GM13976 (cell line): ENCODE measurements around the gene MICU1.

ENCODE experiments used
- DNase-seq: peaks from one replicate; pipeline ENCODE4 v3.0.0; 2012; ENCODE audit warnings: low spot score
- in situ Hi-C: fragments of 300-500 bp; cut with MboI; formaldehyde crosslinking; loops from one replicate; pipeline ENCODE4 v1.12.0; 2022; ENCODE audit warnings: low sequenced_read_pairs, mixed read lengths, inconsistent platforms; ENCODE audit not compliant: unreplicated experiment
- TF ChIP-seq, protein P1 (sequence below): IDR thresholded peaks from 2 replicates; pipeline ENCODE4 v1.5.1; 2012; ENCODE audit warnings: borderline replicate concordance, mild to moderate bottlenecking; ENCODE audit not compliant: insufficient read depth; ENCODE audit errors: extremely low read depth, missing control alignments, control extremely low read depth

The MICU1 gene

GRCh38 chr10:72367301-72367960 lies 258.4 kb downstream of the MICU1 start:
- no peak for DNase-seq
- in situ Hi-C loops: loop anchor here (10.0 to 25.0 kb wide), 3 partner anchors 197 to 795 kb away; partner anchors contain the start of genes ECD and FAM149B1
- TF ChIP-seq, protein P1, sequence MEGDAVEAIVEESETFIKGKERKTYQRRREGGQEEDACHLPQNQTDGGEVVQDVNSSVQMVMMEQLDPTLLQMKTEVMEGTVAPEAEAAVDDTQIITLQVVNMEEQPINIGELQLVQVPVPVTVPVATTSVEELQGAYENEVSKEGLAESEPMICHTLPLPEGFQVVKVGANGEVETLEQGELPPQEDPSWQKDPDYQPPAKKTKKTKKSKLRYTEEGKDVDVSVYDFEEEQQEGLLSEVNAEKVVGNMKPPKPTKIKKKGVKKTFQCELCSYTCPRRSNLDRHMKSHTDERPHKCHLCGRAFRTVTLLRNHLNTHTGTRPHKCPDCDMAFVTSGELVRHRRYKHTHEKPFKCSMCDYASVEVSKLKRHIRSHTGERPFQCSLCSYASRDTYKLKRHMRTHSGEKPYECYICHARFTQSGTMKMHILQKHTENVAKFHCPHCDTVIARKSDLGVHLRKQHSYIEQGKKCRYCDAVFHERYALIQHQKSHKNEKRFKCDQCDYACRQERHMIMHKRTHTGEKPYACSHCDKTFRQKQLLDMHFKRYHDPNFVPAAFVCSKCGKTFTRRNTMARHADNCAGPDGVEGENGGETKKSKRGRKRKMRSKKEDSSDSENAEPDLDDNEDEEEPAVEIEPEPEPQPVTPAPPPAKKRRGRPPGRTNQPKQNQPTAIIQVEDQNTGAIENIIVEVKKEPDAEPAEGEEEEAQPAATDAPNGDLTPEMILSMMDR: no peak

GRCh38 chr10:72365106-72365895 lies 260.6 kb downstream of the MICU1 start:
- no peak for DNase-seq
- in situ Hi-C loops: loop anchor here (10.0 to 25.0 kb wide), 3 partner anchors 200 to 797 kb away; partner anchors contain the start of genes ECD and FAM149B1
- TF ChIP-seq, protein P1: no peak

- DNase-seq: peak; percentile 84
- TF ChIP-seq, protein P1: peak; percentile 82
- in situ Hi-C loops: loop anchor here (5.0 to 25.0 kb wide), 4 partner anchors 200 to 798 kb away; partner anchors contain the start of genes ECD and FAM149B1
Observed at GRCh38 chr10:72364239-72364777, 261.6 kb downstream of the MICU1 start.

DNA sequence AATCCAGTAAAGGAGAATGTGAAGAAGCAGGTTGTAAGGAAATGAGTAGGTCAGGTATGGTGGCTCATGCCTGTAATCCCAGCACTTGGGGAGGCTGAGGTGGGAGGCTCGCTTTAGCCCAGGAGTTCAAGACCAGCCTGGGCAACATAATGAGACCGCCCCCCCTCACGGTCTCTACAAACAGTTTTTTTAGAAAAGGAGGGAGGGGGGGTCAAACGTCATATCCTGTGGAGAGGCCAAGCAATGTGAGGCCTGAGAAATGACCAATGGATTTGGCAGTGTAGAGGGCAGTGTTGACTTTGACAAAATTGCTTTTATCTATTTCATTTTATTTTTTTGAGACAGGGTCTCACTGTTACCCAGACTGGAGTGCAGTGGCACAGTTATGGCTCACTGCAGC lies 268.9 kb downstream of the MICU1 start:
- TF ChIP-seq, protein P1: no peak
- in situ Hi-C loops: loop anchor here (25.0 kb wide), 2 partner anchors 705 to 805 kb away; partner anchors contain the start of genes ECD and FAM149B1
- DNase-seq: no peak

GRCh38 chr10:72356115-72356514 lies 269.8 kb downstream of the MICU1 start:
- TF ChIP-seq, protein P1: no peak
- no peak for DNase-seq
- in situ Hi-C loops: loop anchor here (25.0 kb wide), 2 partner anchors 706 to 806 kb away; partner anchors contain the start of genes ECD and FAM149B1

- in situ Hi-C loops: loop anchor here (25.0 kb wide), 2 partner anchors 707 to 807 kb away; partner anchors contain the start of genes ECD and FAM149B1
- DNase-seq: no peak
- TF ChIP-seq, protein P1: no peak
Observed at GRCh38 chr10:72355214-72355555, 270.7 kb downstream of the MICU1 start.
